Pericardium fibroblast (primary cell): ENCODE measurements around the gene SYT7. TPM values are rescaled to one million over a fixed set of nuclear protein-coding genes. Genes with fewer than 3 reads are reported as not detected.

Source experiments
- total RNA-seq: library from RNA; depleted of rRNA; stranded (reverse); fragments of >200 nt; gene quantifications from 2 replicates; pipeline ENCODE4 v1.2.3, GENCODE V29; 2015

Gene SYT7
- total RNA-seq: 0.47 and 2.6 TPM in 2 replicates

GRCh38 chr11:61581030-61581928 is at the start of gene SYT7:
SYT7 (minus strand) TSS chr11:61581076; CDS start chr11:61580820, 256 bp downstream.

GRCh38 chr11:61507962-61508861 is 72.7 kb downstream of the SYT7 start, which contains the start of gene LRRC10B:
LRRC10B (plus strand) TSS chr11:61508749; CDS start chr11:61508999, 250 bp downstream.

Other genes with a start within 250 kb of the SYT7 start
- 180 and 209 TPM in 2 replicates for gene DDB1, start 248.0 kb downstream of the SYT7 start, total RNA-seq
- 27.8 and 30.3 TPM in 2 replicates for gene TKFC, start 247.8 kb downstream of the SYT7 start, total RNA-seq
- gene CYB561A3, start 219.2 kb downstream of the SYT7 start, total RNA-seq: 102 and 118 TPM in 2 replicates
- 32.8 and 42.8 TPM in 2 replicates for gene TMEM138, start 218.7 kb downstream of the SYT7 start, total RNA-seq
- 12.8 and 14.0 TPM in 2 replicates for gene TMEM216, start 188.5 kb downstream of the SYT7 start, total RNA-seq
- 26.2 and 26.3 TPM in 2 replicates for gene CPSF7, start 151.1 kb downstream of the SYT7 start, total RNA-seq
- gene SDHAF2, start 151.0 kb downstream of the SYT7 start, total RNA-seq: 38.5 and 67.4 TPM in 2 replicates
- gene LRRC10B, start 72.3 kb downstream of the SYT7 start, total RNA-seq: not detected in 2 replicates
- gene DAGLA, start 99.3 kb upstream of the SYT7 start, total RNA-seq: 1.9 and 2.0 TPM in 2 replicates
- gene MYRF, start 171.6 kb upstream of the SYT7 start, total RNA-seq: 3.8 and 25.6 TPM in 2 replicates
- gene TMEM258, start 211.5 kb upstream of the SYT7 start, total RNA-seq: 66.1 and 82.9 TPM in 2 replicates
- 7.5 and 8.2 TPM in 2 replicates for gene FEN1, start 211.8 kb upstream of the SYT7 start, total RNA-seq
- gene FADS1, start 235.9 kb upstream of the SYT7 start, total RNA-seq: 128 and 148 TPM in 2 replicates
- 359 and 649 TPM in 2 replicates for gene FADS2, start 247.2 kb upstream of the SYT7 start, total RNA-seq